MG63 (cell line): ENCODE measurements around the gene DMD. TPM values are rescaled to one million over a fixed set of nuclear protein-coding genes. Genes with fewer than 3 reads are reported as not detected.

Experiments used
- DNase-seq: peaks from one replicate; pipeline ENCODE4 v3.0.0-alpha.2; 2020
- H3K27me3 ChIP-seq: fragments of 250-450 bp; sonication (Bioruptor Pico); 2 replicates; pipeline ENCODE4 v1.5.1; 2020; ENCODE audit warnings: mild to moderate bottlenecking, moderate library complexity
- H3K36me3 ChIP-seq: fragments of 250-450 bp; sonication (Bioruptor Pico); 2 replicates; pipeline ENCODE4 v1.5.1; 2020; ENCODE audit warnings: mild to moderate bottlenecking, moderate library complexity
- H3K4me3 ChIP-seq: fragments of 250-450 bp; sonication (Bioruptor Pico); 2 replicates; pipeline ENCODE4 v1.5.1; 2020; ENCODE audit warnings: mild to moderate bottlenecking, moderate library complexity
- H3K9me3 ChIP-seq: fragments of 250-450 bp; sonication (Bioruptor Pico); 2 replicates; pipeline ENCODE4 v1.5.1; 2020; ENCODE audit warnings: mild to moderate bottlenecking, moderate library complexity
- total RNA-seq: library from RNA; depleted of rRNA; stranded (reverse); fragments of >200 nt; shearing (Covaris generic); gene quantifications from 2 replicates; pipeline ENCODE4 v1.2.3, GENCODE V29; 2014; ENCODE audit warnings: low replicate concordance

Gene DMD
- total RNA-seq, 1 experiment from 2014 or later = 11.5 TPM

DNA sequence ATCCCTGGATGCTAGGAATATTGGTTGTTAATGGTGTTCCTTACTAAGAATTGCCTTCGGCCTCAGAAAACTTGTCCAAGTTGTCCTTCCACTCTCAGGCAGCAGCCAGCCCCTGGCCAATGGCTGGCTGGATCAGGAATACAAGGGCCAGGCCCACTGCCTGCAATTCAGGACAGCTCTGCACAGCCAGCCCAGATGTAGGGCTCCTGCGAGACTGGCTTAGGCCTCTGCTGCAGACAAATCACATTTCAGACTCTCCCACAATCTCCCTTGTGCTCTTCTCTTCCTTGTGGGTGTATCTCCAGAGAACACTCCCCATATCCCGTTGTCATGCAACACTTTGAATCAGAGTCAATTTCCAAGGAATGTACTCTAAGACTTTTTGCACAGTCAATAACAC is 1391.9 kb downstream of the DMD start:
- no peaks in the 10 kb centered on the region for H3K36me3 ChIP-seq
- DNase-seq = no peak
- H3K27me3 ChIP-seq = no peaks in the 10 kb centered on the region
- H3K9me3 ChIP-seq = no peaks in the 10 kb centered on the region
- H3K4me3 ChIP-seq = no peak overlapping the region

DNA sequence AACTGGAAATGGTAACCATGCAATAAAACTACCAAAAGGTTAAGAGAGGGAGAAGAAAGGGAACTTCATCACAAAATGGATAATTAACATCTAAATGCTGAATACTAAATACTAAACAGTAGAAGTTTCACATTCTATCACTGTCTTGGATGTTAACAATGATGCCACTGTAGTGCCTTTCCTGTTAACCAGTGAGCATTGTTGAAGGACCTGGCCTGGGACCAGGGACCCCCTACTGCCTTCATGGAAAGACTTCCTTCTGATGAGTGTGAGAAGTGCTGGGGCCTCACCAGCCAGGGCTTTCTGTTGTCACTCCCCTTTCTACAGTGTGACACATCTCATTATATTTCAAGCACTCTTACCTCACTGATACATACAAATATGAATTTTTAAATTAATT is 1400.2 kb downstream of the DMD start:
- Histone ChIP-seq H3K27me3 (no peaks in the 10 kb centered on the region), H3K4me3 (no peak overlapping the region), H3K9me3 (no peaks in the 10 kb centered on the region), H3K36me3 (no peaks in the 10 kb centered on the region)
- no peak for DNase-seq

GRCh38 chrX:31808357-31808756 is 1403.0 kb downstream of the DMD start:
- no peak for DNase-seq
- no peak overlapping the region for H3K4me3 ChIP-seq
- no peaks in the 10 kb centered on the region for H3K27me3 ChIP-seq
- H3K9me3 ChIP-seq = no peaks in the 10 kb centered on the region
- no peaks in the 10 kb centered on the region for H3K36me3 ChIP-seq

DNA sequence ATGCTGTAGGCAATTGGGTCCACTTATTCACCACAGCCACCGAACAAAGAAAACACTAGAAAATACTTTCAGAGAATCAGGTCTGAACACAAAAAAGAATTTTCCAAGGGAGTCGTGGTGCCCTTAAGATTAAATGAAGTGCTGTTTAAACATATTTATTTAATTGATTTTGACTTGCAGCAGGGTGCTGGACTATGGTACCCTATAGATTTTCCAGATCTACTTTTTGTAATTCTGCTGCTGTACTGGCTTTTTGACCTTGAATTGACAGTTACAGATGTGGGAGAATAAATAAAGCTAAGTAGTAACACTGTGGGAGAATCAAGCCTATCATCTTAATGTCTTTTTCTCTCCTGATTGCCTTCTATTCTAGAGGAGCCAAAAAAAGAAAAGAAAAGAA is 1404.2 kb downstream of the DMD start:
- H3K27me3 ChIP-seq = no peaks in the 10 kb centered on the region
- H3K9me3 ChIP-seq = no peaks in the 10 kb centered on the region
- DNase-seq = no peak
- no peak overlapping the region for H3K4me3 ChIP-seq
- H3K36me3 ChIP-seq = no peaks in the 10 kb centered on the region

GRCh38 chrX:31805781-31806180 is 1405.6 kb downstream of the DMD start:
- no peak for DNase-seq
- no peaks in the 10 kb centered on the region for H3K9me3 ChIP-seq
- no peak overlapping the region for H3K4me3 ChIP-seq
- no peaks in the 10 kb centered on the region for H3K36me3 ChIP-seq
- no peaks in the 10 kb centered on the region for H3K27me3 ChIP-seq

- Histone ChIP-seq H3K4me3 (no peak overlapping the region), H3K36me3 (no peaks in the 10 kb centered on the region), H3K9me3 (no peaks in the 10 kb centered on the region), H3K27me3 (no peaks in the 10 kb centered on the region)
- DNase-seq = no peak
Observed at GRCh38 chrX:31800219-31800618, 1411.1 kb downstream of the DMD start.

- no peak overlapping the region for H3K4me3 ChIP-seq
- no peak for DNase-seq
- no peaks in the 10 kb centered on the region for H3K36me3 ChIP-seq
- no peaks in the 10 kb centered on the region for H3K9me3 ChIP-seq
- no peaks in the 10 kb centered on the region for H3K27me3 ChIP-seq
Observed at GRCh38 chrX:31796624-31797023, 1414.7 kb downstream of the DMD start.

- Histone ChIP-seq H3K4me3 (no peak overlapping the region), H3K27me3 (no peaks in the 10 kb centered on the region), H3K9me3 (no peaks in the 10 kb centered on the region), H3K36me3 (no peaks in the 10 kb centered on the region)
- DNase-seq = no peak
Observed at GRCh38 chrX:31747411-31747810, 1463.9 kb downstream of the DMD start.

GRCh38 chrX:31743004-31743403 is 1468.3 kb downstream of the DMD start:
- Histone ChIP-seq H3K27me3 (no peaks in the 10 kb centered on the region), H3K4me3 (no peak overlapping the region), H3K9me3 (no peaks in the 10 kb centered on the region), H3K36me3 (no peaks in the 10 kb centered on the region)
- no peak for DNase-seq

GRCh38 chrX:31717474-31717873 is 1493.9 kb downstream of the DMD start:
- no peaks in the 10 kb centered on the region for H3K9me3 ChIP-seq
- no peak for DNase-seq
- no peak overlapping the region for H3K4me3 ChIP-seq
- no peaks in the 10 kb centered on the region for H3K27me3 ChIP-seq
- no peaks in the 10 kb centered on the region for H3K36me3 ChIP-seq

DNA sequence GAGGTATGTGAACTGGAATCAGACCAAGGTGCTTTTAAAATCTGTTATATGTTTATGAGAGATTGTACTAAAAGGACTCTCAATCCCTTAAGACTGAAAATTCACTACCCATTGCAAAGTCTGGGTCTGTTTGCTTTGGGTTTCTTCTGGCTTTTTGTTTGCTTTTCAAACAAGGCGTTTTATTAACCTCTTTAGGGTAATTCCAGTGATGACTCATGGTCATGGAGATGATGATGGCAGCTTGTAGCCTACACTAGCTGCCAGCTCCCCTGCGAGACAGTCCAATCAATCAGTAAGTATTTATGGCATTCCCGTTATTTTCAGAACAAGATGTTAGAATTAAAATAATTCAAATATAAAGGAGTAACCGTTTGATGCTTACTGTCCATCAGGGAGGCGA is 1495.7 kb downstream of the DMD start:
- Histone ChIP-seq H3K4me3 (no peak overlapping the region), H3K27me3 (no peaks in the 10 kb centered on the region), H3K9me3 (no peaks in the 10 kb centered on the region), H3K36me3 (no peaks in the 10 kb centered on the region)
- peak; percentile 18 for DNase-seq

GRCh38 chrX:31714797-31715196 is 1496.6 kb downstream of the DMD start:
- Histone ChIP-seq H3K27me3 (no peaks in the 10 kb centered on the region), H3K9me3 (no peaks in the 10 kb centered on the region), H3K4me3 (no peak overlapping the region), H3K36me3 (no peaks in the 10 kb centered on the region)
- no peak for DNase-seq

GRCh38 chrX:31713120-31713519 is 1498.2 kb downstream of the DMD start:
- Histone ChIP-seq H3K9me3 (no peaks in the 10 kb centered on the region), H3K27me3 (no peaks in the 10 kb centered on the region)
- DNase-seq = no peak

GRCh38 chrX:31711166-31711565 is 1500.2 kb downstream of the DMD start:
- no peaks in the 10 kb centered on the region for H3K27me3 ChIP-seq
- H3K36me3 ChIP-seq = no peaks in the 10 kb centered on the region
- DNase-seq = no peak
- no peaks in the 10 kb centered on the region for H3K9me3 ChIP-seq
- H3K4me3 ChIP-seq = no peak overlapping the region

More at GRCh38 chrX:31713120-31713519, 1498.2 kb downstream of the DMD start:
- H3K4me3 ChIP-seq = no peak overlapping the region
- H3K36me3 ChIP-seq = no peaks in the 10 kb centered on the region

- no peaks in the 10 kb centered on the region for H3K9me3 ChIP-seq
- DNase-seq = no peak
- H3K36me3 ChIP-seq = no peaks in the 10 kb centered on the region
- no peaks in the 10 kb centered on the region for H3K27me3 ChIP-seq
- no peak overlapping the region for H3K4me3 ChIP-seq
Observed at GRCh38 chrX:31708116-31708515, 1503.2 kb downstream of the DMD start.

DNA sequence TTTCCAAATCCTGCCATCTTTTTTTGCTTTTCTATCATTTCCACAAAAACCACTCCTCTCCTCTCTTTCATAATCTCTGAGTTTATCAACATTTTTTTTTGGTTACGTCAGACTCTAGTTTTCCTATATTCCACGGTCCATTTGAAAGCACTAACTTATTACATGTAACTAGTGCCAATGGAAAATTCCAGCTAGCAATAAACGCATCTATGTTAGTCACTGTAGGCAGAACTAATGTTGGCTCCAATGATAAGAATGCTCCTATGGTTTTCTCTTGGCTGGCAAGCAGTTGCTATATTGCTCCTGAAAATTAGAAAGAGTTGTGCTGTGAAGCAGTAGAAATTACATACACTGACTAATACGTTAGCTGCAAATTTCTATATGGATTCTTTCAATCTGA is 1504.9 kb downstream of the DMD start:
- Histone ChIP-seq H3K36me3 (no peaks in the 10 kb centered on the region), H3K9me3 (no peaks in the 10 kb centered on the region), H3K4me3 (no peak overlapping the region), H3K27me3 (no peaks in the 10 kb centered on the region)
- no peak for DNase-seq

GRCh38 chrX:31705816-31706215 is 1505.5 kb downstream of the DMD start:
- H3K9me3 ChIP-seq = no peaks in the 10 kb centered on the region
- no peaks in the 10 kb centered on the region for H3K27me3 ChIP-seq
- H3K4me3 ChIP-seq = no peak overlapping the region
- H3K36me3 ChIP-seq = no peaks in the 10 kb centered on the region
- no peak for DNase-seq

- DNase-seq = no peak
- H3K9me3 ChIP-seq = no peaks in the 10 kb centered on the region
- no peak overlapping the region for H3K4me3 ChIP-seq
- H3K36me3 ChIP-seq = no peaks in the 10 kb centered on the region
- H3K27me3 ChIP-seq = no peaks in the 10 kb centered on the region
Observed at GRCh38 chrX:31704938-31705337, 1506.4 kb downstream of the DMD start.

GRCh38 chrX:31702222-31702621 is 1509.1 kb downstream of the DMD start:
- no peaks in the 10 kb centered on the region for H3K27me3 ChIP-seq
- DNase-seq = no peak
- H3K4me3 ChIP-seq = no peak overlapping the region
- no peaks in the 10 kb centered on the region for H3K36me3 ChIP-seq
- no peaks in the 10 kb centered on the region for H3K9me3 ChIP-seq
